Renal cortex interstitium (tissue), 11 donors: Measurements from ENCODE around the gene INO80E. TPM values are rescaled to one million over a fixed set of nuclear protein-coding genes. Genes with fewer than 3 reads are reported as not detected.
A peak's percentile ranks its signal among the peaks of the same experiment; 100 is the strongest.
"Not testable (repeated sequence)": the region's sequence is repeated elsewhere in the genome, so short reads cannot be mapped to it uniquely, and the experiment has no call there.

Source experiments
- DNase-seq, 11 donors: peaks; one replicate each; pipeline ENCODE4 v3.0.0-alpha.2; 2013; ENCODE audit warnings: low read depth in 9 of 11, low spot score in 4 of 11; ENCODE audit errors: extremely low read depth in 1 of 11
- polyA plus RNA-seq, 3 donors: library from polyadenylated mRNA; unstranded; fragments of 120-200 nt; gene quantifications; one replicate each; pipeline ENCODE4 v1.2.1, GENCODE V29; 2013; ENCODE audit not compliant: insufficient read length in 3 of 3

INO80E gene
- polyA plus RNA-seq, 3 donors, result 42.4 to 64.5 (median 53.7) TPM

DNA sequence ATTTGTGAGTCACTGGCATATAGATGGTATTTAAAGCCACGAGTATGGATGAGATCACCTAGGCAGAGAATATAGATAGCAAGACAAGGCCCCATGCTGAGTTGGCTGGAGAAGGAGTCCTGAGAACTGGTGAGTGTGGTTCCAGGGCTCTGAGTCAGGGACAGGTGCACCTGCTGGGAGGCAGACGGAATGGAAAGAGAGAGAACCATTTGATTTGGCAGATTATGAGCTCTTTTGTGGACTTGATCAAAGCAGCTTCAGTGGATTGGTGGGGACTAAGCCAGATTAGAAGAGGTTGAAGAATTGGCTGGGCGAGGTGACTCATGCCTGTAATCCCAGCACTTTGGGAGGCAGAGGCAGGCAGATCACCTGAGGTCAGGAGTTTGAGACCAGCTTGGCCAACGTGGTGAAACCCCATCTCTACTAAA is 22.7 kb downstream of the INO80E start:
- DNase-seq, result no peak

- DNase-seq, result no peak
Observed at GRCh38 chr16:30022887-30023286, 26.8 kb downstream of the INO80E start, which contains the start of gene C16orf92. Gene C16orf92, plus strand, starts transcription at chr16:30023198. Its CDS starts 143 bp downstream, at chr16:30023341.

- DNase-seq, result no peak
Observed at GRCh38 chr16:30023586-30023985, 27.5 kb downstream of the INO80E start.

DNA sequence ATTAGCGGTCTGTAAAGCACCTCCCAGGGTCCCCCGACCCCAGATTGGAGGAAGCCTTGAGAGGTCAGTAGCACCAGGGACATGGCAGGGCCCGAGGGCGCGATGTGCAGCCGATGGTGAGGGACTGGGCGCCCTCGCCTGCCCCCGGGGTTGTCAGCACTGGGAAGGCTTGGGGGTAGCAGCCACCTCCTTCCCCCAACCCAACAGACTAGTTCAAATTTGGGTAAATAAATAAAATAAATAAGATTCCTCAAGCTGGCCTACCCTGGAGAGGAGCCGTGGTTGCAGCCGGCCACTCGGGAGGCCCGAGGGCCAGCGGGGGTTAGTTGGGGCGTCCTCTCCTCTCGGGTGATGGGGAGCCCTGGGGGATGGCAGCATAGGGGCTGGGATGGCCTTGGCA is 28.4 kb downstream of the INO80E start:
- DNase-seq, result no peak

DNA sequence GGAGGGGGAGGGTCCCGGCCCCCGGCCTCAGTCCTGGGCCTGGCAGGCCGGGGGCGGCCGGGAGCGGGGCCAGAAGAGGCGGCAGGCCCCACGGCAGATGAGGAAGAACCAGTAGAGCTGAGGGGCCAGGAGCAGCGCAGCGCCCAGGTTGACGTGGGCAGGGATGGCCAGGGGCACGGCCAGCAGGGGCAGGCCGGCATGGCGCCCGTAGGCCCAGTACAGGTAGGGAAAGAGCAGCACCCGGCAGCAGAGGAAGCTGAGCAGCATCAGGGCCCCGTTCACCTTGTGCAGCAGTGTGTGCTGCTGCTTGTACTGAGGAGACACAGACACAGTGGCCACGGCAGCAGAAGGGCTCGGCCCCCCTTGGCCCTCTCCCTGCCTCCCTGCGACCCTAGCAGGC is 29.1 kb downstream of the INO80E start:
- no peak for DNase-seq

DNA sequence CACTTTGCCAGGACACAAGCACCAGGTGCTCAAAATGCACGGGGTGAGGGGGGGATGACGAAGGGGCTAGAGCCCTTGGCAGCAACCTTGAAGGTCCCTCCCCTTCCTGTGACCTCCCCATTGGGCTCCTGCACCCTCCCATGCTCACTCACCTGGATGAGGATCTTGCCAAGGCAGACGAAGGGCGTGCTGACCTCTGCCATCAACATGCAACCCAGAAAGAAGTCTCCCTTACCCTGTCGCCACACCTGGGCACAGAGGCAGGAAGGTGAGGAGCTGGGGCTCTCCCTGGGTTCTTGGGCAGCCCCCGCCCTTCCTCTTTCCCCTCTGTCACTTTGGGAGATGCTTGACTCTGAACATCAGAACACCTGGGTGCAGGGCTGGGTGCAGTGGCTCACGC is 29.5 kb downstream of the INO80E start:
- DNase-seq, result no peak

- no peak for DNase-seq
Observed at GRCh38 chr16:30026449-30026848, 30.4 kb downstream of the INO80E start.

DNA sequence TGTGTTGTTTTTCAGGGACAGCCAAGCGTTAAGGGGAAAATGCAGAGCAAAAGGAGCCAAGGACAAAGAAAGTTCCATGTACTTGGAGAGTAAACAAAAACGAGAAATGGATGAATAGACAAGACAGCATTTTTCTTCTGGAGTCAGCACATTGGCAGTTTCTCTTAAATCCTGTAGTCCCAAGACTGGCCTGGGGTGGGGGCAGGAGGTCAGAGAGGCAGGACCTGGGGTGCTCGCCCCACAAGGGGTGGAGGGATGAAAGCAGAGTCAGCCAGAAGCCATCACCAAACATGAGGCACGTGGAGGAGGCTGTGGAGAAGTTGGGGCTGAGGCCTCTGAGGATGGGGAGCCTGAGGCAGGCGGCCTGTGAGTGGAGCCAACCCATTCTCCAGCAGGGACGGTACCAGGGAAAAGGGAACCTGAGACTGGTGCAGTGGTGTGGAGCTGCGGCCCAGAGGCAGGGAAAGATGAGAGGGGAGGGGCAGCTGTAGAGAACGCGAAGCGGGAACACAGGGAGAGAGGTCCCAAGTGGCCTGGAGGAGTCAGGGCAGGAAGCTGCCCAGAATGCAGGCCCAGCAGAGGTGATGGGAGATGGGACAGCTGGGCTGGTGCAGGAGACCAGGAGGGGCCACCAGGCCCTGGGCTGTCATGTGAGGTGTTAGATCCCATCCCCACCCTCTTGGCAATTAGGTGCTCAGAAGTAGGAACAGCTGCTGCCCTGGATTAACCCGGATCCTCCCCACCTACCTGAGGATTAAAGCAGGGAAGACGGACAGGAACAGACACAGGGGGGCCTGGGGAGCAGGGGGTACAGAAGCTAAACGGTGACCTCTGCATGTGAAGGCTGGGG is 31.8 kb downstream of the INO80E start:
- no peak for DNase-seq

GRCh38 chr16:30028438-30029076 is 32.5 kb downstream of the INO80E start:
- peak in 2 of 11 donors; percentile 36 to 43 for DNase-seq

- DNase-seq, result no peak
Observed at GRCh38 chr16:30030011-30030685, 34.1 kb downstream of the INO80E start.

- DNase-seq, result peak in 1 of 11 donors; percentile 18
Observed at GRCh38 chr16:30030841-30031413, 34.9 kb downstream of the INO80E start, which contains the start of gene TLCD3B. Gene TLCD3B, minus strand, starts transcription at chr16:30031271. Its CDS starts 744 bp downstream, at chr16:30030527.

DNA sequence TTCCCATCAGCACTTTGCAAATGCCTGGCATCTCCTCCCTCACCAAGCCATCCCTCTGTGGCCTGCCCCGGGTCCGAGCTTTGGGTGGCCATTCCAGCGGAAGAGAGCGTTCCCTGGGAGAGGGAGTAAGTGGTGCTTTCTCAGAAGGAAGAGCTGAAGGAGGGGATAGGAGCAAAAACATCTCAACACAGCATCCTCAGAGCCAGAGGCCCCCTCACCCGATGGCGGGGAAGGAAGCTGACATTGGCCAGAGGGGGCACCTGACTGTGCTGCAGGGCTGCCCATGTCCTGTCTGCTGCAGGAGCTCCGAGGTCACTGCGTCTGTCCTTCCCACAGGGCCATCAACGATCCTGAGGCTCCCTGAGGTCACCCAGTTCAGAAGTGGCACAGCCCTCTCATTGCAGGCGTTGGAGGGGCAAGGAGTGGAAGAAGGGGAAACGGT is 35.5 kb downstream of the INO80E start:
- no peak for DNase-seq

DNA sequence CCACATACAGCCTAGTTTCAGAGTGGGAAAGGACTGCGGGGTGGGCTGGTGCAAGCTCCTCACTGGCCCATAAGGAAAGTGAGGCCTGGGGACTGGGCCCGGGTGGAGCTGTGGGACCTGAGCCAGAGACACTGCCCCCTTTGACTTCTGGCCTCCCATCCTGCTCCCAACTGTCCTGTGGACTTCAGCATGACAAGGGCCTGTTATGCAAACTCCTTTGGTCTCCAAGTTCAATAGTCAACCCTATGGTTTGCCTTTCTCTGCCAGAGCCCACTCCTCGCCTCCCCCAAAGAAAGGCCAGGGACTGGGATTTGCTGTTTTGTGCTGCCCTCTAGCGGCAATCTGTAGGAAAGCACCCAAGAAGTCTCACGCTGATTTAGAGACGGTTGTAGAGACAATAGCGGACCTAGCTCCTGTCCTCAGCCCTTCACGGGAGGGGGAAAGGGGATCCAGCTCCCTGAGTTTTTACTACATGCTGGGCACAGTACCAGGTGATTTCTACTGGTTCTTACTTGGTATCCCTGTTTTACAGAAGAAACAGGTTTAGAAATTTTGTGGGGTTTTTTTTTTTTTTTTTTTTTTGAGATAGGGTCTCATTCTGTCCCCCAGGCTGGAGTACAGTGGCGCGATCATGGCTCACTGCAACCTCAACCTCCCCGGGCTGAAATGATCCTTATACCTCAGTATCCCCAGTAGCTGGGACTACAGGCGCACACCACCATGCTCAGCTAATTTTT is 36.2 kb downstream of the INO80E start:
- DNase-seq, result peak in 6 of 11 donors; percentile 47 to 72 (median 53)

DNA sequence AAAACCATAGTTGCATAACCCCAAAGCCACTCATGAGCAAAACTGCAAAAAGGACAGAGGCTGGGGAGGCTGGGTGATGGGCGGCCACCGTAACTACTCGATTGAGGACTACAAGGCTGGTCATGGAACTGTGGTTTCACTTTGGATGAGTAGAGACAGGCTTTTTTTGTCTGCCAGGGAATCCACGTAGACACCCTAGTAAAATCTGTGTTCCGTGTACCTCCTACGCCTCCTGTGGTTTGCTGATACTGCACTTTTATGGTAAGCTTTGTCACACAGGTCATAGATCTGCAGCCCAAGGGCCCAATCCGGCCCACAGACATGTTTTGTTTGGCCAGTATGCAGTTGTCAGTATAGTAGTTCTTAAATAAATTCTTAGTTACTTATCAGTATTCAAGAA is 37.2 kb downstream of the INO80E start:
- DNase-seq, result no peak

GRCh38 chr16:30040221-30040620 is 44.2 kb downstream of the INO80E start:
- DNase-seq, result no peak

DNA sequence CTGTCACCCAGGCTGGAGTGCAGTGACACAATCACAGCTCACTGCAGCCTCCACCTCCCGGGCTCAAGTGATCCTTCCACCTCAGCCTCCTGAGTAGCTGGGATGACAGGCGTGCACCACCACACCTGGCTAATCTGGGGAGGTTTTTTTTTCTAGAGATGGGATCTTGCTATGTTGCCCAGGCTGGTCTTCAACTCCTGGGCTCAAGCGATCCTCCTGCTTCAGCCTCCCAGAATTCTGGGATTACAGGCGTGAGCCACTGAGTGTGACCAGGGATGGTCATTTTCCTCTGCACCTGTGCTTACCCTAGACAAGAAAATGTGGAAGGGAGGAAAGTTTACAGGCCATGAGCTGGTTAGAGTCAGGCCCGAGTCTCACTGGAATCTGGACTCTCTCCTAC is 44.6 kb downstream of the INO80E start:
- DNase-seq, result not testable (repeated sequence)

- no peak for DNase-seq
Observed at GRCh38 chr16:30041841-30042240, 45.8 kb downstream of the INO80E start.

GRCh38 chr16:30046178-30046577 is 50.1 kb downstream of the INO80E start:
- DNase-seq, result no peak

- no peak for DNase-seq
Observed at GRCh38 chr16:30046588-30046987, 50.5 kb downstream of the INO80E start.
